DMS114 treated with DMSO at 0.1 percent for 48 hours (cell line): ENCODE results near the gene DLL4.
"Not testable (repeated sequence)": the region's sequence is repeated elsewhere in the genome, so short reads cannot be mapped to it uniquely, and the experiment has no call there.

ENCODE experiments used
- DNase-seq: peaks from one replicate; lab custom pipeline; 2025; ENCODE audit not compliant: unreplicated experiment; lab: John Stamatoyannopoulos, UW

Gene DLL4

GRCh38 chr15:40941068-40941527 is 12.0 kb downstream of the DLL4 start:
- no peak for DNase-seq

- peak; percentile 36 for DNase-seq
Measured at GRCh38 chr15:40941528-40942336, 12.6 kb downstream of the DLL4 start.

GRCh38 chr15:40942337-40942854 is 13.3 kb downstream of the DLL4 start:
- DNase-seq = no peak

GRCh38 chr15:40942878-40943277 is 13.7 kb downstream of the DLL4 start:
- no peak for DNase-seq

- DNase-seq = no peak
Measured at GRCh38 chr15:40943764-40944365, 14.7 kb downstream of the DLL4 start.

- no peak for DNase-seq
Measured at GRCh38 chr15:40944510-40945296, 15.6 kb downstream of the DLL4 start.

- no peak for DNase-seq
Measured at GRCh38 chr15:40948706-40949473, 19.8 kb downstream of the DLL4 start.

- no peak for DNase-seq
Measured at GRCh38 chr15:40949756-40950207, 20.6 kb downstream of the DLL4 start.

- no peak for DNase-seq
Measured at GRCh38 chr15:40951764-40952163, 22.6 kb downstream of the DLL4 start.

- DNase-seq = no peak
Measured at GRCh38 chr15:40952301-40952900, 23.3 kb downstream of the DLL4 start.

- DNase-seq = peak; percentile 93
Measured at GRCh38 chr15:40952901-40953712, 24.0 kb downstream of the DLL4 start, which contains the start of gene CHAC1. Gene CHAC1 (plus strand): TSS chr15:40953471. CDS start chr15:40953584, 113 bp downstream.

GRCh38 chr15:40953713-40954074 is 24.6 kb downstream of the DLL4 start:
- DNase-seq = no peak

GRCh38 chr15:40954158-40954848 is 25.2 kb downstream of the DLL4 start:
- not testable (repeated sequence) for DNase-seq

GRCh38 chr15:40955141-40955903 is 26.2 kb downstream of the DLL4 start:
- no peak for DNase-seq

- DNase-seq = no peak
Measured at GRCh38 chr15:40955930-40956540, 26.9 kb downstream of the DLL4 start.

GRCh38 chr15:40956541-40956982 is 27.4 kb downstream of the DLL4 start:
- DNase-seq = no peak

GRCh38 chr15:40957041-40957555 is 28.0 kb downstream of the DLL4 start:
- no peak for DNase-seq
